IMR-90 (cell line): ENCODE measurements around the gene TMEM40. TPM values are rescaled to one million over a fixed set of nuclear protein-coding genes. Genes with fewer than 3 reads are reported as not detected.

Experiments used
- ATAC-seq: fragments of 200-7000 bp; cut with Tn5 transposase; 2 replicates; pipeline ENCODE4 v1.9.1; 2020; ENCODE audit warnings: low read depth, mild to moderate bottlenecking, moderate library complexity
- BruUV-seq: library from RNA; stranded (reverse); fragments of 400-500 nt; replicated peaks from 2 replicates; lab custom pipeline; 2021; lab: Mats Ljungman, UMichigan
- CTCF ChIA-PET: fragments of 300-600 bp; formaldehyde crosslinking; extraction: SDS; loops from one replicate; lab custom pipeline; 2021; ENCODE audit warnings: antibody characterized with exemption; lab: Yijun Ruan, JAX
- POLR2A ChIA-PET: fragments of 300-600 bp; sonication (Branson Sonifier 250); formaldehyde crosslinking; loops from one replicate; lab custom pipeline; 2022; ENCODE audit warnings: antibody characterized with exemption; ENCODE audit not compliant: unreplicated experiment; lab: Charles Lee
- DNase-seq: peaks from one replicate; pipeline ENCODE4 v3.0.0; 2013
- H2AFZ ChIP-seq: replicated peaks from 2 replicates; pipeline ENCODE3; 2013; ENCODE audit warnings: low read length, mild to moderate bottlenecking; ENCODE audit not compliant: poor library complexity
- H2AK5ac ChIP-seq: 2 replicates; pipeline ENCODE4 v1.6.1; 2013; ENCODE audit warnings: low read depth, low read length, inconsistent platforms
- H2AK9ac ChIP-seq: replicated peaks from 2 replicates; pipeline ENCODE3; 2013; ENCODE audit warnings: mild to moderate bottlenecking, low read depth, low read length, moderate library complexity; ENCODE audit not compliant: poor library complexity
- H2BK120ac ChIP-seq: 2 replicates; pipeline ENCODE4 v1.6.1; 2013; ENCODE audit warnings: low read depth, low read length, inconsistent platforms
- H2BK15ac ChIP-seq: 3 replicates; pipeline ENCODE4 v1.6.1; 2013; ENCODE audit warnings: low read depth, low read length, inconsistent platforms
- H2BK20ac ChIP-seq: 2 replicates; pipeline ENCODE4 v1.6.1; 2013; ENCODE audit warnings: low read depth, mild to moderate bottlenecking, inconsistent platforms, low read length, moderate library complexity
- H2BK5ac ChIP-seq: 2 replicates; pipeline ENCODE4 v1.6.1; 2013; ENCODE audit warnings: mild to moderate bottlenecking, low read depth, low read length, inconsistent platforms; ENCODE audit not compliant: poor library complexity, severe bottlenecking
- H3K14ac ChIP-seq: replicated peaks from 2 replicates; pipeline ENCODE4 v1.6.1; 2013; ENCODE audit warnings: low read depth, low read length, inconsistent platforms
- H3K18ac ChIP-seq: 2 replicates; pipeline ENCODE4 v1.6.1; 2013; ENCODE audit warnings: low read depth, low read length, control low read depth
- H3K23ac ChIP-seq: 2 replicates; pipeline ENCODE4 v1.6.1; 2013; ENCODE audit warnings: low read depth, low read length, inconsistent platforms
- H3K27ac ChIP-seq: 2 replicates; pipeline ENCODE4 v1.5.1; 2013; ENCODE audit warnings: mild to moderate bottlenecking, control low read depth, low read length; ENCODE audit not compliant: insufficient read depth
- H3K27me3 ChIP-seq: 2 replicates; pipeline ENCODE4 v1.6.1; 2013; ENCODE audit warnings: low read length; ENCODE audit not compliant: control insufficient read depth, insufficient read depth
- H3K36me3 ChIP-seq: 2 replicates; pipeline ENCODE4 v1.6.1; 2013; ENCODE audit warnings: low read length, mixed read lengths; ENCODE audit not compliant: control insufficient read depth, insufficient read depth
- H3K4ac ChIP-seq: 2 replicates; pipeline ENCODE4 v1.6.1; 2013; ENCODE audit warnings: low read depth, low read length, inconsistent platforms
- H3K4me1 ChIP-seq: 2 replicates; pipeline ENCODE4 v1.6.1; 2013; ENCODE audit warnings: low read length, mixed read lengths; ENCODE audit not compliant: control insufficient read depth, insufficient read depth
- H3K4me2 ChIP-seq: 2 replicates; pipeline ENCODE4 v1.6.1; 2013; ENCODE audit warnings: low read depth, mild to moderate bottlenecking, control low read depth, low read length, moderate library complexity
- H3K4me3 ChIP-seq: 2 replicates; pipeline ENCODE4 v1.5.1; 2013; ENCODE audit warnings: low read depth, mild to moderate bottlenecking, control low read depth, low read length, moderate library complexity; ENCODE audit not compliant: insufficient read depth
- H3K56ac ChIP-seq: 2 replicates; pipeline ENCODE4 v1.6.1; 2013; ENCODE audit warnings: low read length, inconsistent platforms; ENCODE audit not compliant: insufficient read depth; ENCODE audit errors: extremely low read depth
- H3K79me1 ChIP-seq, 2 experiments: 2 replicates each; pipeline ENCODE4 v1.6.1; 2013; ENCODE audit warnings: low read length in 2 of 2, inconsistent platforms in 1 of 2, low read depth in 1 of 2
- H3K9ac ChIP-seq: 2 replicates; pipeline ENCODE4 v1.6.1; 2013; ENCODE audit warnings: low read depth, low read length, control low read depth
- H3K9me1 ChIP-seq: 2 replicates; pipeline ENCODE4 v1.6.1; 2013; ENCODE audit warnings: low read length, inconsistent platforms; ENCODE audit not compliant: insufficient read depth
- H3K9me3 ChIP-seq: 2 replicates; pipeline ENCODE4 v1.6.1; 2013; ENCODE audit warnings: low read length; ENCODE audit not compliant: control insufficient read depth, insufficient read depth
- H4K20me1 ChIP-seq: 2 replicates; pipeline ENCODE4 v1.6.1; 2013; ENCODE audit warnings: low read length, inconsistent platforms; ENCODE audit not compliant: insufficient read depth
- H4K5ac ChIP-seq: 2 replicates; pipeline ENCODE4 v1.6.1; 2013; ENCODE audit warnings: mild to moderate bottlenecking, low read depth, low read length, control low read depth
- H4K8ac ChIP-seq, 2 experiments: 2 replicates each; pipeline ENCODE4 v1.6.1; 2013; ENCODE audit warnings: low read depth in 2 of 2, low read length in 2 of 2, control low read depth in 1 of 2, inconsistent platforms in 1 of 2
- H4K91ac ChIP-seq: 2 replicates; pipeline ENCODE4 v1.6.1; 2013; ENCODE audit warnings: low read depth, low read length, inconsistent platforms; ENCODE audit not compliant: insufficient read depth
- BHLHE40 ChIP-seq: fragments of 150-350 bp; IDR thresholded peaks from 2 replicates; pipeline ENCODE4 v1.6.1; 2016; ENCODE audit warnings: mild to moderate bottlenecking, low read depth, low read length
- CEBPB ChIP-seq: IDR thresholded peaks from 2 replicates; pipeline ENCODE4 v1.6.1; 2012; ENCODE audit warnings: low read depth, low read length, improper control_type of control experiment
- CHD1 ChIP-seq: IDR thresholded peaks from 2 replicates; pipeline ENCODE4 v1.6.1; 2012; ENCODE audit warnings: low read depth, low read length, improper control_type of control experiment
- CTCF ChIP-seq: conservative IDR thresholded peaks from 2 replicates; pipeline ENCODE4 v1.5.1; 2012; ENCODE audit warnings: mild to moderate bottlenecking, low read depth, low read length, improper control_type of control experiment
- ELK1 ChIP-seq: fragments of 150-350 bp; IDR thresholded peaks from 2 replicates; pipeline ENCODE4 v1.6.1; 2016; ENCODE audit warnings: low read depth, mild to moderate bottlenecking, low read length, moderate library complexity, borderline replicate concordance
- FOS ChIP-seq: fragments of 150-350 bp; IDR thresholded peaks from 2 replicates; pipeline ENCODE4 v1.6.1; 2016; ENCODE audit warnings: low read depth, low read length
- MAFK ChIP-seq: IDR thresholded peaks from 2 replicates; pipeline ENCODE4 v1.6.1; 2012; ENCODE audit warnings: low read depth, low read length, improper control_type of control experiment
- MAZ ChIP-seq: IDR thresholded peaks from 2 replicates; pipeline ENCODE4 v1.6.1; 2012; ENCODE audit warnings: low read depth, mild to moderate bottlenecking, low read length, improper control_type of control experiment, moderate library complexity, borderline replicate concordance
- MXI1 ChIP-seq: IDR thresholded peaks from 2 replicates; pipeline ENCODE4 v1.6.1; 2012; ENCODE audit warnings: low read depth, mild to moderate bottlenecking, low read length, moderate library complexity, borderline replicate concordance
- NFE2L2 ChIP-seq: fragments of 150-350 bp; IDR thresholded peaks from 2 replicates; pipeline ENCODE4 v1.6.1; 2016; ENCODE audit warnings: low read depth, mild to moderate bottlenecking, low read length
- POLR2A ChIP-seq: IDR thresholded peaks from 2 replicates; pipeline ENCODE4 v1.6.1; 2012; ENCODE audit warnings: mild to moderate bottlenecking, low read depth, low read length
- RAD21 ChIP-seq: IDR thresholded peaks from 2 replicates; pipeline ENCODE4 v1.6.1; 2012; ENCODE audit warnings: low read length, improper control_type of control experiment
- RCOR1 ChIP-seq: IDR thresholded peaks from 2 replicates; pipeline ENCODE4 v1.6.1; 2012; ENCODE audit warnings: mild to moderate bottlenecking, low read length, improper control_type of control experiment; ENCODE audit not compliant: insufficient replicate concordance
- RFX5 ChIP-seq: IDR thresholded peaks from 2 replicates; pipeline ENCODE4 v1.8.0; 2012; ENCODE audit warnings: low read depth, mild to moderate bottlenecking, low read length, moderate library complexity
- SMC3 ChIP-seq: fragments of 150-350 bp; IDR thresholded peaks from 2 replicates; pipeline ENCODE4 v1.6.1; 2016; ENCODE audit warnings: low read depth, mild to moderate bottlenecking, antibody characterized with exemption, low read length, moderate library complexity
- WGBS, 2 experiments: methylation state at CpG; one replicate each; pipeline versions ENCODE4 v1.1.5 to v1.1.7; 2013; ENCODE audit warnings: missing lambda C conversion rate in 2 of 2; ENCODE audit not compliant: insufficient read length in 1 of 2; ENCODE audit errors: extremely low coverage in 2 of 2; 5-methylcytosine and 5-hydroxymethylcytosine counted together
- dilution Hi-C: fragments of 300-500 bp; cut with HindIII; formaldehyde crosslinking; loops from one replicate; pipeline ENCODE4 v1.14.3; 2018; ENCODE audit warnings: low sequenced_read_pairs; ENCODE audit not compliant: unreplicated experiment
- in situ Hi-C: fragments of 300-500 bp; cut with MboI; formaldehyde crosslinking; loops from 3 replicates; pipeline ENCODE4 v1.14.3; 2019; ENCODE audit warnings: low sequenced_read_pairs, inconsistent platforms, mixed read lengths
- intact Hi-C: fragments of 100-400 bp; cut with micrococcal nuclease; formaldehyde crosslinking; loops from 2 replicates; pipeline ENCODE4 v1.10.0; 2022
- polyA plus RNA-seq, 3 experiments: library from polyadenylated mRNA; depleted of rRNA; stranded (reverse); fragments of >200 nt; gene quantifications; 2 replicates each; pipeline ENCODE4 v1.2.3, GENCODE V29; 2012; ENCODE audit warnings: low replicate concordance in 1 of 3
- total RNA-seq: library from RNA; depleted of rRNA; stranded (reverse); fragments of >200 nt; gene quantifications from 2 replicates; pipeline ENCODE4 v1.2.3, GENCODE V29; 2012
- TF ChIP-seq, protein P1 (sequence below): fragments of 150-350 bp; IDR thresholded peaks from 2 replicates; pipeline ENCODE4 v1.6.1; 2017; ENCODE audit warnings: mild to moderate bottlenecking, antibody characterized with exemption, low read length, low read depth

The TMEM40 gene
- total and polyA plus RNA-seq, 2 of the 4 experiments (the other 2 are of a cell fraction), result 0.27 TPM; not detected in 1

DNA sequence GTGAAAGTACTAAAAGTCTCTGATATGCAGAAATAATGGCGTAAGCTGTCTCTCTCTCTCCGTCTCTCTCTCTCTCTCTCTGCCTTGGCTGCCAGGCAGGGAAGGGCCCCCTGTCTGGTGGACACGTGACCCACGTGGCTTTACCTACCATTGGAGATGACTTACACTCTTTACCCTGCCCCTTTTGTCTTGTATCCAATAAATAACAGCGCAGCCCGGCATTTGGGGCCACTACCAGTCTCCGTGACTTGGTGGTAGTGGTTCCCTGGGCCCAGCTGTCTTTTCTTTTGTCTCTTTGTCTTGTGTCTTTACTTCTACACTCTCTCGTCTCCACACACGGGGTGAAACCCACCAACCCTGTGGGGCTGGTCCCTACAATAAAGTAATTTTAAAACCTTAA is 12.2 kb upstream of the TMEM40 start:
- no peak overlapping the region for H3K4ac ChIP-seq
- no peak overlapping the region for H3K56ac ChIP-seq
- DNase-seq, result no peak
- no TSS peak for BruUV-seq
- H2BK20ac ChIP-seq, result no peak overlapping the region
- H2AK9ac ChIP-seq, result no peak overlapping the region
- H3K9ac ChIP-seq, result no peak overlapping the region
- no peak overlapping the region for H3K4me2 ChIP-seq
- H3K9me3 ChIP-seq, result peaks cover 2% of the 10 kb centered on the region; the same call in 1 of the 2 replicates
- no peak overlapping the region for H4K5ac ChIP-seq
- no peak for ATAC-seq
- in situ Hi-C loops, result no loop called here
- H4K20me1 ChIP-seq, result no peaks in the 10 kb centered on the region
- TF ChIP-seq RFX5 (no peak), SMC3 (no peak), FOS (no peak), NFE2L2 (no peak), CTCF (no peak), ELK1 (no peak), MAFK (no peak), CEBPB (no peak), BHLHE40 (no peak), RCOR1 (no peak), RAD21 (no peak), MXI1 (no peak), MAZ (no peak), POLR2A (no peak), CHD1 (no peak)
- TF ChIP-seq, protein P1, sequence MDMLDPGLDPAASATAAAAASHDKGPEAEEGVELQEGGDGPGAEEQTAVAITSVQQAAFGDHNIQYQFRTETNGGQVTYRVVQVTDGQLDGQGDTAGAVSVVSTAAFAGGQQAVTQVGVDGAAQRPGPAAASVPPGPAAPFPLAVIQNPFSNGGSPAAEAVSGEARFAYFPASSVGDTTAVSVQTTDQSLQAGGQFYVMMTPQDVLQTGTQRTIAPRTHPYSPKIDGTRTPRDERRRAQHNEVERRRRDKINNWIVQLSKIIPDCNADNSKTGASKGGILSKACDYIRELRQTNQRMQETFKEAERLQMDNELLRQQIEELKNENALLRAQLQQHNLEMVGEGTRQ, result no peak
- intact Hi-C loops, result no loop called here
- H3K4me3 ChIP-seq, result no peak overlapping the region
- ChIA-PET POLR2A (no interaction called here), CTCF (no interaction called here)
- H2AK5ac ChIP-seq, result no peak overlapping the region
- H2BK15ac ChIP-seq, result no peak overlapping the region
- dilution Hi-C loops, result no loop called here
- no peak overlapping the region for H4K91ac ChIP-seq
- no peaks in the 10 kb centered on the region for H3K79me1 ChIP-seq
- H2AFZ ChIP-seq, result no peak overlapping the region
- no peak overlapping the region for H3K23ac ChIP-seq
- H3K4me1 ChIP-seq, result peaks cover 3% of the 10 kb centered on the region; the same call in 1 of the 2 replicates
- no peak overlapping the region for H2BK5ac ChIP-seq
- peaks cover 10% of the 10 kb centered on the region for H3K27me3 ChIP-seq
- no peaks in the 10 kb centered on the region for H3K36me3 ChIP-seq
- H3K27ac ChIP-seq, result no peak overlapping the region
- no peak overlapping the region for H4K8ac ChIP-seq
- no peak overlapping the region for H2BK120ac ChIP-seq
- no peak overlapping the region for H3K18ac ChIP-seq
- no CpG with 5 or more reads among the region's 9 CpGs for WGBS, 2 experiments
- H3K9me1 ChIP-seq, result 0 out of 2 replicates have a peak, but pooled peaks cover 2% of the 10 kb centered on the region
- H3K14ac ChIP-seq, result no peak overlapping the region
